Naive B cell (primary cell): Measurements from ENCODE around the gene MRFAP1L1. TPM values are rescaled to one million over a fixed set of nuclear protein-coding genes. Genes with fewer than 3 reads are reported as not detected.

Source experiments
- ATAC-seq, 2 donors: fragments of 150-1000 bp; cut with Tn5 transposase; 2 replicates each; pipeline ENCODE4 v1.10.0; 2021; ENCODE audit warnings: low read depth in 2 of 2, mild to moderate bottlenecking in 2 of 2, moderate library complexity in 2 of 2
- DNase-seq: peaks from one replicate; pipeline ENCODE4 v3.0.0; 2022
- H3K27ac Mint-ChIP-seq, 6 donors: one replicate each; pipeline ENCODE4 v1.8.0; 2020 to 2022; ENCODE audit warnings: mild to moderate bottlenecking in 6 of 6, mixed read lengths in 6 of 6, moderate library complexity in 5 of 6, inconsistent platforms in 2 of 6
- H3K27me3 Mint-ChIP-seq, 3 donors: one replicate each; pipeline ENCODE4 v1.8.0; 2021 to 2022; ENCODE audit warnings: mixed read lengths in 3 of 3, mild to moderate bottlenecking in 1 of 3
- H3K36me3 Mint-ChIP-seq, 2 donors: one replicate each; pipeline ENCODE4 v1.8.0; 2020 to 2022; ENCODE audit warnings: mixed read lengths in 2 of 2, inconsistent platforms in 1 of 2, mild to moderate bottlenecking in 1 of 2
- H3K4me1 Mint-ChIP-seq, 3 donors: one replicate each; pipeline ENCODE4 v1.8.0; 2020 to 2022; ENCODE audit warnings: mixed read lengths in 3 of 3, inconsistent platforms in 1 of 3, mild to moderate bottlenecking in 1 of 3, moderate library complexity in 1 of 3
- H3K4me3 Mint-ChIP-seq, 8 donors: one replicate each; pipeline ENCODE4 v1.8.0; 2020 to 2022; ENCODE audit warnings: mild to moderate bottlenecking in 8 of 8, mixed read lengths in 8 of 8, moderate library complexity in 8 of 8, inconsistent platforms in 2 of 8
- H3K9me3 Mint-ChIP-seq, 7 donors: one replicate each; pipeline ENCODE4 v1.8.0; 2020 to 2022; ENCODE audit warnings: mixed read lengths in 7 of 7, mild to moderate bottlenecking in 5 of 7, inconsistent platforms in 2 of 7, moderate library complexity in 1 of 7
- polyA plus RNA-seq, 6 donors: library from polyadenylated mRNA; unstranded; fragments of 300-500 nt; fragmentation: Illumina TruSeq; gene quantifications; one replicate each; pipeline ENCODE4 v1.2.3, GENCODE V29; 2021; ENCODE audit warnings: low read depth in 6 of 6

Gene MRFAP1L1
- polyA plus RNA-seq, 6 donors from 2014 or later = 46.6 to 81.8 (median 71.3) TPM

- DNase-seq (no peak), ATAC-seq (no peak)
- H3K27ac Mint-ChIP-seq = peak overlapping the region in 4 of 6 donors; percentile 57 to 85 (median 71)
- peak overlapping the region in 4 of 8 donors; percentile 35 to 81 (median 61) for H3K4me3 Mint-ChIP-seq
- peaks cover 22 to 34% (median 22%) of the 10 kb centered on the region in 3 donors for H3K4me1 Mint-ChIP-seq
- no peaks in the 10 kb centered on the region for H3K36me3 Mint-ChIP-seq
- no peaks in the 10 kb centered on the region for H3K27me3 Mint-ChIP-seq
- H3K9me3 Mint-ChIP-seq = peaks cover 0 to 4% (median 0%) of the 10 kb centered on the region in 7 donors
Observed at GRCh38 chr4:6718932-6719610, 9.4 kb upstream of the MRFAP1L1 start.

GRCh38 chr4:6716958-6717655 is 7.4 kb upstream of the MRFAP1L1 start:
- Mint-ChIP-seq H3K9me3 (peaks cover 0 to 4% (median 0%) of the 10 kb centered on the region in 7 donors), H3K36me3 (no peaks in the 10 kb centered on the region), H3K4me1 (peaks cover 22 to 34% (median 22%) of the 10 kb centered on the region in 3 donors), H3K27ac (peak overlapping the region; percentile 63 to 97 (median 91)), H3K27me3 (peaks cover 0 to 6% (median 0%) of the 10 kb centered on the region in 3 donors), H3K4me3 (peak overlapping the region; percentile 86 to 95 (median 92))
- ATAC-seq (no peak), DNase-seq (no peak)

- H3K27ac Mint-ChIP-seq = peak within 1 kb of the TSS; percentile 91 to 98 (median 96)
- peak; percentile 79 to 85 for ATAC-seq
- H3K4me3 Mint-ChIP-seq = peak within 1 kb of the TSS; percentile 90 to 98 (median 94)
- peaks cover 0 to 4% (median 0%) of the 10 kb centered on the region in 7 donors for H3K9me3 Mint-ChIP-seq
- peak; percentile 91 for DNase-seq
- H3K4me1 Mint-ChIP-seq = peaks cover 23 to 34% (median 23%) of the 10 kb centered on the region in 3 donors
- H3K36me3 Mint-ChIP-seq = peaks cover 0 to under 1% of the 10 kb centered on the region in 2 donors
- peaks cover 0 to 6% (median 0%) of the 10 kb centered on the region in 3 donors for H3K27me3 Mint-ChIP-seq
Observed at GRCh38 chr4:6716018-6716911, 6.6 kb upstream of the MRFAP1L1 start, which contains the start of gene BLOC1S4. Gene BLOC1S4 (plus strand): TSS chr4:6716174. CDS start chr4:6716210, 36 bp downstream.

GRCh38 chr4:6715704-6716017 is 6.0 kb upstream of the MRFAP1L1 start:
- peaks cover 0 to 7% (median 4%) of the 10 kb centered on the region in 7 donors for H3K9me3 Mint-ChIP-seq
- peaks cover 0 to 7% of the 10 kb centered on the region in 2 donors for H3K36me3 Mint-ChIP-seq
- peaks cover 29 to 37% (median 29%) of the 10 kb centered on the region in 3 donors for H3K4me1 Mint-ChIP-seq
- peak overlapping the region; percentile 90 to 98 (median 94) for H3K4me3 Mint-ChIP-seq
- DNase-seq (no peak), ATAC-seq (no peak)
- peak overlapping the region; percentile 91 to 98 (median 96) for H3K27ac Mint-ChIP-seq
- peaks cover 0 to 6% (median 0%) of the 10 kb centered on the region in 3 donors for H3K27me3 Mint-ChIP-seq

- no peak for ATAC-seq
- Mint-ChIP-seq H3K4me1 (peaks cover 24 to 40% (median 29%) of the 10 kb centered on the region in 3 donors), H3K4me3 (peak overlapping the region in 6 of 8 donors; percentile 13 to 94 (median 54)), H3K9me3 (peaks cover 0 to 8% (median 5%) of the 10 kb centered on the region in 7 donors), H3K27ac (peak overlapping the region in 3 of 6 donors; percentile 49 to 97 (median 82)), H3K36me3 (peaks cover 0 to 9% of the 10 kb centered on the region in 2 donors), H3K27me3 (peaks cover 0 to 6% (median 0%) of the 10 kb centered on the region in 3 donors)
- no peak for DNase-seq
Observed at GRCh38 chr4:6714954-6715353, 5.3 kb upstream of the MRFAP1L1 start.

GRCh38 chr4:6710996-6711395 is 1.3 kb upstream of the MRFAP1L1 start:
- ATAC-seq = no peak
- Mint-ChIP-seq H3K4me3 (peak overlapping the region in 7 of 8 donors; percentile 9 to 99 (median 48)), H3K27me3 (peaks cover 0 to 6% (median 0%) of the 10 kb centered on the region in 3 donors), H3K9me3 (peaks cover 0 to 14% (median 6%) of the 10 kb centered on the region in 7 donors), H3K27ac (peak overlapping the region in 4 of 6 donors; percentile 6 to 79 (median 59)), H3K4me1 (peaks cover 43 to 59% (median 55%) of the 10 kb centered on the region in 3 donors), H3K36me3 (peaks cover 22 to 38% of the 10 kb centered on the region in 2 donors)
- no peak for DNase-seq

GRCh38 chr4:6710282-6710681 is 617 bp upstream of the MRFAP1L1 start:
- Mint-ChIP-seq H3K9me3 (peaks cover 0 to 14% (median 6%) of the 10 kb centered on the region in 7 donors), H3K4me1 (peaks cover 44 to 59% (median 55%) of the 10 kb centered on the region in 3 donors), H3K4me3 (peak overlapping the region; percentile 91 to 100 (median 99)), H3K27me3 (peaks cover 0 to 6% (median 0%) of the 10 kb centered on the region in 3 donors), H3K27ac (peak overlapping the region; percentile 66 to 99 (median 96)), H3K36me3 (peaks cover 27 to 43% of the 10 kb centered on the region in 2 donors)
- ATAC-seq (no peak), DNase-seq (no peak)

GRCh38 chr4:6706173-6706572 is 3.5 kb downstream of the MRFAP1L1 start:
- DNase-seq = no peak
- peaks cover 0 to 14% (median 6%) of the 10 kb centered on the region in 7 donors for H3K9me3 Mint-ChIP-seq
- no peak overlapping the region for H3K27ac Mint-ChIP-seq
- H3K27me3 Mint-ChIP-seq = no peaks in the 10 kb centered on the region
- peaks cover 36 to 61% of the 10 kb centered on the region in 2 donors for H3K36me3 Mint-ChIP-seq
- peak overlapping the region in 4 of 8 donors; percentile 10 to 99 (median 34) for H3K4me3 Mint-ChIP-seq
- H3K4me1 Mint-ChIP-seq = peaks cover 57 to 73% (median 66%) of the 10 kb centered on the region in 3 donors
- ATAC-seq = no peak

GRCh38 chr4:6705646-6706045 is 4.0 kb downstream of the MRFAP1L1 start:
- ATAC-seq = no peak
- no peak for DNase-seq
- no peak overlapping the region for H3K27ac Mint-ChIP-seq
- no peaks in the 10 kb centered on the region for H3K27me3 Mint-ChIP-seq
- peaks cover 0 to 10% (median 2%) of the 10 kb centered on the region in 7 donors for H3K9me3 Mint-ChIP-seq
- peak overlapping the region in 1 of 8 donors; percentile 99 for H3K4me3 Mint-ChIP-seq
- peaks cover 51 to 68% (median 62%) of the 10 kb centered on the region in 3 donors for H3K4me1 Mint-ChIP-seq
- H3K36me3 Mint-ChIP-seq = peaks cover 36 to 56% of the 10 kb centered on the region in 2 donors

- H3K36me3 Mint-ChIP-seq = peaks cover 33 to 46% of the 10 kb centered on the region in 2 donors
- H3K4me3 Mint-ChIP-seq = no peak overlapping the region
- H3K27me3 Mint-ChIP-seq = no peaks in the 10 kb centered on the region
- DNase-seq = no peak
- no peak overlapping the region for H3K27ac Mint-ChIP-seq
- peaks cover 43 to 52% (median 46%) of the 10 kb centered on the region in 3 donors for H3K4me1 Mint-ChIP-seq
- ATAC-seq = no peak
- H3K9me3 Mint-ChIP-seq = peaks cover 0 to 4% (median 0%) of the 10 kb centered on the region in 7 donors
Observed at GRCh38 chr4:6703786-6704185, 5.9 kb downstream of the MRFAP1L1 start.

- DNase-seq = no peak
- H3K9me3 Mint-ChIP-seq = no peaks in the 10 kb centered on the region
- H3K4me1 Mint-ChIP-seq = peaks cover 34 to 47% (median 36%) of the 10 kb centered on the region in 3 donors
- H3K4me3 Mint-ChIP-seq = no peak overlapping the region
- no peaks in the 10 kb centered on the region for H3K27me3 Mint-ChIP-seq
- ATAC-seq = no peak
- no peak overlapping the region for H3K27ac Mint-ChIP-seq
- H3K36me3 Mint-ChIP-seq = peaks cover 28 to 39% of the 10 kb centered on the region in 2 donors
Observed at GRCh38 chr4:6702761-6703160, 6.9 kb downstream of the MRFAP1L1 start.

GRCh38 chr4:6701371-6701770 is 8.3 kb downstream of the MRFAP1L1 start:
- Mint-ChIP-seq H3K36me3 (peaks cover 18 to 25% of the 10 kb centered on the region in 2 donors), H3K27ac (peak overlapping the region in 1 of 6 donors; percentile 14), H3K4me1 (peaks cover 21 to 33% (median 27%) of the 10 kb centered on the region in 3 donors), H3K27me3 (no peaks in the 10 kb centered on the region), H3K4me3 (no peak overlapping the region), H3K9me3 (no peaks in the 10 kb centered on the region)
- ATAC-seq = no peak
- DNase-seq = no peak
